Measurements from ENCODE around the gene HSH2D. TPM values are rescaled to one million over a fixed set of nuclear protein-coding genes. Genes with fewer than 3 reads are reported as not detected.

Gene HSH2D
- total and polyA plus RNA-seq, 2 of the 13 experiments (the other 11 are each of a cell fraction or from before 2014, with no cell fraction given), result 0.69 to 3.2 TPM

DNA sequence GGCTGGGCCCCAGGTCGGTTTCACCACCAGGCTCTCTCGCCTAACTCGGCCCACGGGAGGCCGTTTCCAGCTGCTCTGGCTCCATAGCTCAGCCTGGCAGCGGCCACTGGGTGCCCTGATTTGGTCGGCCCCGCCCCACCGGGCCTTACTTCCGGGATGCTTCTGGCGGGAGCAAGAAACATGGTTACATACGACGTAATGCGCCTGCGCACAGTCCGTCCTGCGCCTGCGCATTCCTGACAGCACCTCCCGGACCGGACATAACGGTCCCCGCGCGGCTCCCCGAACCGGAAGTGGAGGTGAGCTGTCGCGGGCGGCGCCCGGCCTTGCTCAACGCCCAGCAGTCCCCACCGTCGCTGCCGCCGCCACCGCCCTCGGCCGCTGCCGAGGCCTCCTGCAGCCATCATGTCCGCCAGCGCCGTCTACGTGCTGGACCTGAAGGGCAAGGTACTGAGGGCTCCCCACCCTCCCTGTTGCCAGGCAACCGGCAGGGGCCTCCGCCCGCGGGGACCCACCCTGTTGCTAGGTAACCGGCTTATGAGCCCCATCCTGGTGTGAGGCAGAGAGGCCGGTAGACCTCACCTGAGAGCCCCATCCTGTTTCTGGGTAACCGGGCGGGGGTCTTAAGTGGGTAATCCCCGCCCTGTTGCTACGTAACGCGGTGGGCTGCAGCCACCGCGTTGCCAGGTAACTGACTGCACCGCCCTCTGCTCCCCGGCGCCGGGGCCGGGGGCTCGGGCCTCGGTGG is 54.3 kb downstream of the HSH2D start, which contains the start of gene AP1M1 (continued):
- TF ChIP-seq, protein P1, sequence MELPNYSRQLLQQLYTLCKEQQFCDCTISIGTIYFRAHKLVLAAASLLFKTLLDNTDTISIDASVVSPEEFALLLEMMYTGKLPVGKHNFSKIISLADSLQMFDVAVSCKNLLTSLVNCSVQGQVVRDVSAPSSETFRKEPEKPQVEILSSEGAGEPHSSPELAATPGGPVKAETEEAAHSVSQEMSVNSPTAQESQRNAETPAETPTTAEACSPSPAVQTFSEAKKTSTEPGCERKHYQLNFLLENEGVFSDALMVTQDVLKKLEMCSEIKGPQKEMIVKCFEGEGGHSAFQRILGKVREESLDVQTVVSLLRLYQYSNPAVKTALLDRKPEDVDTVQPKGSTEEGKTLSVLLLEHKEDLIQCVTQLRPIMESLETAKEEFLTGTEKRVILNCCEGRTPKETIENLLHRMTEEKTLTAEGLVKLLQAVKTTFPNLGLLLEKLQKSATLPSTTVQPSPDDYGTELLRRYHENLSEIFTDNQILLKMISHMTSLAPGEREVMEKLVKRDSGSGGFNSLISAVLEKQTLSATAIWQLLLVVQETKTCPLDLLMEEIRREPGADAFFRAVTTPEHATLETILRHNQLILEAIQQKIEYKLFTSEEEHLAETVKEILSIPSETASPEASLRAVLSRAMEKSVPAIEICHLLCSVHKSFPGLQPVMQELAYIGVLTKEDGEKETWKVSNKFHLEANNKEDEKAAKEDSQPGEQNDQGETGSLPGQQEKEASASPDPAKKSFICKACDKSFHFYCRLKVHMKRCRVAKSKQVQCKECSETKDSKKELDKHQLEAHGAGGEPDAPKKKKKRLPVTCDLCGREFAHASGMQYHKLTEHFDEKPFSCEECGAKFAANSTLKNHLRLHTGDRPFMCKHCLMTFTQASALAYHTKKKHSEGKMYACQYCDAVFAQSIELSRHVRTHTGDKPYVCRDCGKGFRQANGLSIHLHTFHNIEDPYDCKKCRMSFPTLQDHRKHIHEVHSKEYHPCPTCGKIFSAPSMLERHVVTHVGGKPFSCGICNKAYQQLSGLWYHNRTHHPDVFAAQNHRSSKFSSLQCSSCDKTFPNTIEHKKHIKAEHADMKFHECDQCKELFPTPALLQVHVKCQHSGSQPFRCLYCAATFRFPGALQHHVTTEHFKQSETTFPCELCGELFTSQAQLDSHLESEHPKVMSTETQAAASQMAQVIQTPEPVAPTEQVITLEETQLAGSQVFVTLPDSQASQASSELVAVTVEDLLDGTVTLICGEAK (IDR thresholded peaks at IDR 0.05), result peak; percentile 64
- TF ChIP-seq, protein P1 (CRISPR knock-in tag; IDR thresholded peaks at IDR 0.05), result peak; percentile 48; the same call in 1 of the 2 replicates
- TF ChIP-seq NCOR1 (IDR thresholded peaks at IDR 0.05; ENCODE audit: borderline replicate concordance, low read length) (peak; percentile 37; the same call in 1 of the 2 replicates), YEATS4 (CRISPR knock-in tag; IDR thresholded peaks at IDR 0.05; ENCODE audit: borderline replicate concordance) (peak; percentile 90), NRL (CRISPR knock-in tag; IDR thresholded peaks at IDR 0.05; ENCODE audit: borderline replicate concordance) (peak; percentile 66; the same call in 1 of the 2 replicates), TSC22D2 (CRISPR knock-in tag; IDR thresholded peaks at IDR 0.05; ENCODE audit: borderline replicate concordance) (no peak), SRF (IDR thresholded peaks at IDR 0.05; ENCODE audit: low read depth, low read length) (peak; percentile 79; the same call in 1 of the 2 replicates), TOPORS (CRISPR knock-in tag; IDR thresholded peaks at IDR 0.05) (0 out of 2 replicates have a peak, but pooled peaks have one; percentile 67), ZFP1 (CRISPR knock-in tag; IDR thresholded peaks at IDR 0.05) (no peak), TAF1 (CRISPR knock-in tag; IDR thresholded peaks at IDR 0.05) (peak; percentile 86), ZNF619 (CRISPR knock-in tag; IDR thresholded peaks at IDR 0.05) (peak; percentile 7; the same call in 1 of the 2 replicates)
- TF ChIP-seq, protein P2, sequence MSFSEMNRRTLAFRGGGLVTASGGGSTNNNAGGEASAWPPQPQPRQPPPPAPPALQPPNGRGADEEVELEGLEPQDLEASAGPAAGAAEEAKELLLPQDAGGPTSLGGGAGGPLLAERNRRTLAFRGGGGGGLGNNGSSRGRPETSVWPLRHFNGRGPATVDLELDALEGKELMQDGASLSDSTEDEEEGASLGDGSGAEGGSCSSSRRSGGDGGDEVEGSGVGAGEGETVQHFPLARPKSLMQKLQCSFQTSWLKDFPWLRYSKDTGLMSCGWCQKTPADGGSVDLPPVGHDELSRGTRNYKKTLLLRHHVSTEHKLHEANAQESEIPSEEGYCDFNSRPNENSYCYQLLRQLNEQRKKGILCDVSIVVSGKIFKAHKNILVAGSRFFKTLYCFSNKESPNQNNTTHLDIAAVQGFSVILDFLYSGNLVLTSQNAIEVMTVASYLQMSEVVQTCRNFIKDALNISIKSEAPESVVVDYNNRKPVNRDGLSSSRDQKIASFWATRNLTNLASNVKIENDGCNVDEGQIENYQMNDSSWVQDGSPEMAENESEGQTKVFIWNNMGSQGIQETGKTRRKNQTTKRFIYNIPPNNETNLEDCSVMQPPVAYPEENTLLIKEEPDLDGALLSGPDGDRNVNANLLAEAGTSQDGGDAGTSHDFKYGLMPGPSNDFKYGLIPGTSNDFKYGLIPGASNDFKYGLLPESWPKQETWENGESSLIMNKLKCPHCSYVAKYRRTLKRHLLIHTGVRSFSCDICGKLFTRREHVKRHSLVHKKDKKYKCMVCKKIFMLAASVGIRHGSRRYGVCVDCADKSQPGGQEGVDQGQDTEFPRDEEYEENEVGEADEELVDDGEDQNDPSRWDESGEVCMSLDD (CRISPR knock-in tag; IDR thresholded peaks at IDR 0.05; ENCODE audit: borderline replicate concordance), result peak; percentile 47; the same call in 1 of the 2 replicates
- TF ChIP-seq, protein P3, sequence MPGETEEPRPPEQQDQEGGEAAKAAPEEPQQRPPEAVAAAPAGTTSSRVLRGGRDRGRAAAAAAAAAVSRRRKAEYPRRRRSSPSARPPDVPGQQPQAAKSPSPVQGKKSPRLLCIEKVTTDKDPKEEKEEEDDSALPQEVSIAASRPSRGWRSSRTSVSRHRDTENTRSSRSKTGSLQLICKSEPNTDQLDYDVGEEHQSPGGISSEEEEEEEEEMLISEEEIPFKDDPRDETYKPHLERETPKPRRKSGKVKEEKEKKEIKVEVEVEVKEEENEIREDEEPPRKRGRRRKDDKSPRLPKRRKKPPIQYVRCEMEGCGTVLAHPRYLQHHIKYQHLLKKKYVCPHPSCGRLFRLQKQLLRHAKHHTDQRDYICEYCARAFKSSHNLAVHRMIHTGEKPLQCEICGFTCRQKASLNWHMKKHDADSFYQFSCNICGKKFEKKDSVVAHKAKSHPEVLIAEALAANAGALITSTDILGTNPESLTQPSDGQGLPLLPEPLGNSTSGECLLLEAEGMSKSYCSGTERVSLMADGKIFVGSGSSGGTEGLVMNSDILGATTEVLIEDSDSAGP (CRISPR knock-in tag; IDR thresholded peaks at IDR 0.05; ENCODE audit: borderline replicate concordance), result peak; percentile 72; the same call in 1 of the 2 replicates
- TF ChIP-seq, protein P4, sequence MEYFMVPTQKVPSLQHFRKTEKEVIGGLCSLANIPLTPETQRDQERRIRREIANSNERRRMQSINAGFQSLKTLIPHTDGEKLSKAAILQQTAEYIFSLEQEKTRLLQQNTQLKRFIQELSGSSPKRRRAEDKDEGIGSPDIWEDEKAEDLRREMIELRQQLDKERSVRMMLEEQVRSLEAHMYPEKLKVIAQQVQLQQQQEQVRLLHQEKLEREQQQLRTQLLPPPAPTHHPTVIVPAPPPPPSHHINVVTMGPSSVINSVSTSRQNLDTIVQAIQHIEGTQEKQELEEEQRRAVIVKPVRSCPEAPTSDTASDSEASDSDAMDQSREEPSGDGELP (IDR thresholded peaks at IDR 0.05; ENCODE audit: borderline replicate concordance, low read depth), result peak; percentile 73
